K562 (cell line): ENCODE results near the gene BEST4. TPM values are rescaled to one million over a fixed set of nuclear protein-coding genes. Genes with fewer than 3 reads are reported as not detected.
A peak's percentile ranks its signal among the peaks of the same experiment; 100 is the strongest.

ENCODE experiments used
- ARID2 ChIP-seq: fragments of 450-650 bp; IDR thresholded peaks from 2 replicates; pipeline ENCODE4 v1.6.1; 2017; ENCODE audit warnings: antibody characterized with exemption, mild to moderate bottlenecking
- ATF7 ChIP-seq: fragments of 450-650 bp; IDR thresholded peaks from 2 replicates; pipeline ENCODE4 v1.7.1; 2014; ENCODE audit warnings: mild to moderate bottlenecking, moderate library complexity
- COPS2 ChIP-seq: fragments of 450-650 bp; conservative IDR thresholded peaks from 2 replicates; pipeline ENCODE4 v1.6.1; 2016; ENCODE audit warnings: mild to moderate bottlenecking, moderate library complexity
- CREBBP ChIP-seq: IDR thresholded peaks from one replicate; pipeline ENCODE4 v1.6.1; 2012; ENCODE audit warnings: low read depth, mild to moderate bottlenecking, control low read depth, inconsistent platforms, low read length
- EWSR1 ChIP-seq: fragments of 450-650 bp; IDR thresholded peaks from 2 replicates; pipeline ENCODE4 v1.6.1; 2018; ENCODE audit warnings: borderline replicate concordance, mild to moderate bottlenecking, low read depth, moderate library complexity; ENCODE audit not compliant: partially characterized antibody
- HCFC1 ChIP-seq: IDR thresholded peaks from 2 replicates; pipeline ENCODE4 v1.6.1; 2012; ENCODE audit warnings: low read depth, low read length, improper control_type of control experiment
- IRF2 ChIP-seq: sonication (generic); formaldehyde crosslinking; IDR thresholded peaks from 2 replicates; pipeline ENCODE4 v1.8.1; 2022; ENCODE audit warnings: mild to moderate bottlenecking, missing genetic modification reagents
- KDM5B ChIP-seq: fragments of 200-600 bp; sonication (generic); IDR thresholded peaks from 2 replicates; pipeline ENCODE4 v1.6.1; 2012; ENCODE audit warnings: low read depth, mild to moderate bottlenecking, moderate library complexity, low read length, control low read depth, inconsistent platforms; ENCODE audit not compliant: insufficient replicate concordance
- MYBL2 ChIP-seq, 2 experiments: fragments of 450-650 bp in 1 of 2; sonication (generic) in 1 of 2; formaldehyde crosslinking in 1 of 2; IDR thresholded peaks; 2 replicates each; pipeline versions ENCODE4 v1.6.1 to v1.8.1; 2017 to 2022; ENCODE audit warnings: borderline replicate concordance in 1 of 2, inconsistent platforms in 1 of 2, low read depth in 1 of 2, mild to moderate bottlenecking in 1 of 2, missing genetic modification reagents in 1 of 2, moderate library complexity in 1 of 2
- RFX7 ChIP-seq: fragments of 250-450 bp; sonication (Bioruptor Pico); IDR thresholded peaks from 2 replicates; pipeline ENCODE4 v1.5.1; 2021; ENCODE audit warnings: mild to moderate bottlenecking
- SIN3B ChIP-seq: fragments of 450-650 bp; IDR thresholded peaks from 2 replicates; pipeline ENCODE4 v1.6.1; 2017; ENCODE audit warnings: low read depth, mild to moderate bottlenecking, moderate library complexity
- SMARCE1 ChIP-seq: fragments of 450-650 bp; IDR thresholded peaks from 2 replicates; pipeline ENCODE4 v1.7.1; 2016; ENCODE audit warnings: mild to moderate bottlenecking
- SUPT5H ChIP-seq: fragments of 450-650 bp; IDR thresholded peaks from 2 replicates; pipeline ENCODE4 v1.6.1; 2016
- TAF1 ChIP-seq: IDR thresholded peaks from 2 replicates; pipeline ENCODE4 v1.6.1; 2011; ENCODE audit warnings: mild to moderate bottlenecking, low read length, moderate library complexity; ENCODE audit not compliant: insufficient read depth, control insufficient read depth, severe bottlenecking; ENCODE audit errors: extremely low read depth
- ZNF431 ChIP-seq: sonication (generic); formaldehyde crosslinking; IDR thresholded peaks from 2 replicates; pipeline ENCODE4 v1.8.0; 2022; ENCODE audit warnings: mild to moderate bottlenecking, missing genetic modification reagents
- polyA plus RNA-seq, 8 experiments: library from polyadenylated mRNA; depleted of rRNA in 4 of 8; stranded (reverse) in 5 of 8; unstranded in 3 of 8; fragments of >200 nt; fragmentation: Nextera tagmentation in 2 of 8; fragmentation: Illumina TruSeq in 1 of 8; extraction: Ambion mirVana in 2 of 8; extraction: Trizol in 1 of 8; gene quantifications; 2 replicates each; pipeline versions ENCODE4 v1.2.1 to v1.2.3, GENCODE V29; 2011 to 2014; ENCODE audit warnings: inconsistent platforms in 1 of 8, missing spikeins in 1 of 8
- total RNA-seq, 7 experiments: library from RNA; depleted of rRNA in 6 of 7; stranded (reverse); fragments of >200 nt in 6 of 7; fragmentation: Illumina TruSeq in 2 of 7; extraction: Trizol in 2 of 7; gene quantifications; 2 replicates each; pipeline versions ENCODE4 v1.2.1 to v1.2.3, GENCODE V29; 2011 to 2021; ENCODE audit warnings: low replicate concordance in 1 of 7
- TF ChIP-seq, protein P1 (sequence below), 2 experiments: fragments of 150-350 bp in 1 of 2; IDR thresholded peaks; 2 replicates each; pipeline ENCODE4 v1.6.1; 2012 to 2016; ENCODE audit warnings: low read depth in 2 of 2, low read length in 2 of 2, mild to moderate bottlenecking in 1 of 2, moderate library complexity in 1 of 2
- TF ChIP-seq, protein P2 (sequence below): fragments of 250-450 bp; sonication (Bioruptor Pico); IDR thresholded peaks from 2 replicates; pipeline ENCODE4 v1.5.0; 2022; ENCODE audit warnings: mild to moderate bottlenecking
- TF ChIP-seq, protein P3 (sequence below): fragments of 450-650 bp; formaldehyde crosslinking; IDR thresholded peaks from 2 replicates; pipeline ENCODE4 v1.4.0; 2020; ENCODE audit warnings: mild to moderate bottlenecking, mixed read lengths
- TF ChIP-seq, protein P4 (sequence below): fragments of 450-650 bp; IDR thresholded peaks from one replicate; pipeline ENCODE4 v1.6.1; 2018; ENCODE audit warnings: mild to moderate bottlenecking, moderate library complexity; ENCODE audit not compliant: partially characterized antibody

Gene BEST4
- total and polyA plus RNA-seq, 9 of the 15 experiments (the other 6 are each of a cell fraction or from before 2014, with no cell fraction given): 0.07 to 0.11 TPM; not detected in 7

DNA sequence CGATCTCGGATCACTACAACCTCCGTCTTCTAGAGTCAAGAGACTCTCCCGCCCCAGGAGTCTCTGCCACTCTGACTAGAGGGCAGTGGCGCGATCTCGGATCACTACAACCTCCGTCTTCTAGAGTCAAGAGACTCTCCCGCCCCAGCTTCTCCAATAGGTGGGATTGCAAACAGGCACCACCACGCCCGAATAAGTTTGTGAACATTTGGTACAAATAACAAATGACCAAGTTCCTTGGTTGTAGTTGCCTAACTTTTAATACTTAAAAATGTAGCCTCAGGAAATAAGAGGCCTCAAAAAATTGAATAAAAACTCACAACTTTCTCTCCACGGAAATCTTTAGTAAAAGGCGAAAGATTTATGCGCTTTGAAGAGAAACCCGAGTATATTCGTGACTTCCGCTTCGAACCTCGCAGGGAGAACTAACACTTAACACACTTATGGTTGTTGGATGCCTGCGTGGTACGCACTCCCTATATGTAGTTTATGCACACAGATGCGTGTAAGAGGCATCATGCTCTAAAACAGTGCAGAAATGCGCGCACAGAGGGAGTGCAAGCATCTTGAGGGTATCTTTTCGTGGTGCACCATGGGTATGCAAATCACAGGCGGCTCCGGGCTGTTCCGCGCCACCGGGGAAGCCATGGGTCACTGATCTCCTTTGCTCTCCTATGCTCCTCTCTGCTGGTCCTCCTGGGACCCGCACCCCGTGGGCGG is 31.8 kb upstream of the BEST4 start (continued):
- TF ChIP-seq, protein P1, sequence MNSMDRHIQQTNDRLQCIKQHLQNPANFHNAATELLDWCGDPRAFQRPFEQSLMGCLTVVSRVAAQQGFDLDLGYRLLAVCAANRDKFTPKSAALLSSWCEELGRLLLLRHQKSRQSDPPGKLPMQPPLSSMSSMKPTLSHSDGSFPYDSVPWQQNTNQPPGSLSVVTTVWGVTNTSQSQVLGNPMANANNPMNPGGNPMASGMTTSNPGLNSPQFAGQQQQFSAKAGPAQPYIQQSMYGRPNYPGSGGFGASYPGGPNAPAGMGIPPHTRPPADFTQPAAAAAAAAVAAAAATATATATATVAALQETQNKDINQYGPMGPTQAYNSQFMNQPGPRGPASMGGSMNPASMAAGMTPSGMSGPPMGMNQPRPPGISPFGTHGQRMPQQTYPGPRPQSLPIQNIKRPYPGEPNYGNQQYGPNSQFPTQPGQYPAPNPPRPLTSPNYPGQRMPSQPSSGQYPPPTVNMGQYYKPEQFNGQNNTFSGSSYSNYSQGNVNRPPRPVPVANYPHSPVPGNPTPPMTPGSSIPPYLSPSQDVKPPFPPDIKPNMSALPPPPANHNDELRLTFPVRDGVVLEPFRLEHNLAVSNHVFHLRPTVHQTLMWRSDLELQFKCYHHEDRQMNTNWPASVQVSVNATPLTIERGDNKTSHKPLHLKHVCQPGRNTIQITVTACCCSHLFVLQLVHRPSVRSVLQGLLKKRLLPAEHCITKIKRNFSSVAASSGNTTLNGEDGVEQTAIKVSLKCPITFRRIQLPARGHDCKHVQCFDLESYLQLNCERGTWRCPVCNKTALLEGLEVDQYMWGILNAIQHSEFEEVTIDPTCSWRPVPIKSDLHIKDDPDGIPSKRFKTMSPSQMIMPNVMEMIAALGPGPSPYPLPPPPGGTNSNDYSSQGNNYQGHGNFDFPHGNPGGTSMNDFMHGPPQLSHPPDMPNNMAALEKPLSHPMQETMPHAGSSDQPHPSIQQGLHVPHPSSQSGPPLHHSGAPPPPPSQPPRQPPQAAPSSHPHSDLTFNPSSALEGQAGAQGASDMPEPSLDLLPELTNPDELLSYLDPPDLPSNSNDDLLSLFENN (IDR thresholded peaks at IDR 0.05; ENCODE audit: low read depth in 2 of 2, low read length in 2 of 2): peak in 1 of 2 experiments; percentile 99; a peak in 2 of 4 replicates
- TF ChIP-seq CREBBP (no peak), COPS2 (no peak), KDM5B (peak; percentile 100), ARID2 (no peak), SIN3B (no peak), MYBL2 (IDR thresholded peaks at IDR 0.05; ENCODE audit: low read depth) (no peak), MYBL2 (CRISPR knock-in tag; IDR thresholded peaks at IDR 0.05; ENCODE audit: borderline replicate concordance) (no peak), SMARCE1 (0 out of 2 replicates have a peak, but pooled peaks have one; percentile 8), TAF1 (peak; percentile 61), EWSR1 (no peak), ZNF431 (no peak; the same call in none of the 2 replicates), HCFC1 (no peak; the same call in 1 of the 2 replicates), IRF2 (CRISPR knock-in tag) (no peak), ATF7 (peak; percentile 93), RFX7 (CRISPR knock-in tag) (peak; percentile 90), SUPT5H (peak; percentile 100)
- TF ChIP-seq, protein P2, sequence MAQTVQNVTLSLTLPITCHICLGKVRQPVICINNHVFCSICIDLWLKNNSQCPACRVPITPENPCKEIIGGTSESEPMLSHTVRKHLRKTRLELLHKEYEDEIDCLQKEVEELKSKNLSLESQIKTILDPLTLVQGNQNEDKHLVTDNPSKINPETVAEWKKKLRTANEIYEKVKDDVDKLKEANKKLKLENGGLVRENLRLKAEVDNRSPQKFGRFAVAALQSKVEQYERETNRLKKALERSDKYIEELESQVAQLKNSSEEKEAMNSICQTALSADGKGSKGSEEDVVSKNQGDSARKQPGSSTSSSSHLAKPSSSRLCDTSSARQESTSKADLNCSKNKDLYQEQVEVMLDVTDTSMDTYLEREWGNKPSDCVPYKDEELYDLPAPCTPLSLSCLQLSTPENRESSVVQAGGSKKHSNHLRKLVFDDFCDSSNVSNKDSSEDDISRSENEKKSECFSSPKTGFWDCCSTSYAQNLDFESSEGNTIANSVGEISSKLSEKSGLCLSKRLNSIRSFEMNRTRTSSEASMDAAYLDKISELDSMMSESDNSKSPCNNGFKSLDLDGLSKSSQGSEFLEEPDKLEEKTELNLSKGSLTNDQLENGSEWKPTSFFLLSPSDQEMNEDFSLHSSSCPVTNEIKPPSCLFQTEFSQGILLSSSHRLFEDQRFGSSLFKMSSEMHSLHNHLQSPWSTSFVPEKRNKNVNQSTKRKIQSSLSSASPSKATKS (CRISPR knock-in tag): peak; percentile 79; the same call in 1 of the 2 replicates
- TF ChIP-seq, protein P3, sequence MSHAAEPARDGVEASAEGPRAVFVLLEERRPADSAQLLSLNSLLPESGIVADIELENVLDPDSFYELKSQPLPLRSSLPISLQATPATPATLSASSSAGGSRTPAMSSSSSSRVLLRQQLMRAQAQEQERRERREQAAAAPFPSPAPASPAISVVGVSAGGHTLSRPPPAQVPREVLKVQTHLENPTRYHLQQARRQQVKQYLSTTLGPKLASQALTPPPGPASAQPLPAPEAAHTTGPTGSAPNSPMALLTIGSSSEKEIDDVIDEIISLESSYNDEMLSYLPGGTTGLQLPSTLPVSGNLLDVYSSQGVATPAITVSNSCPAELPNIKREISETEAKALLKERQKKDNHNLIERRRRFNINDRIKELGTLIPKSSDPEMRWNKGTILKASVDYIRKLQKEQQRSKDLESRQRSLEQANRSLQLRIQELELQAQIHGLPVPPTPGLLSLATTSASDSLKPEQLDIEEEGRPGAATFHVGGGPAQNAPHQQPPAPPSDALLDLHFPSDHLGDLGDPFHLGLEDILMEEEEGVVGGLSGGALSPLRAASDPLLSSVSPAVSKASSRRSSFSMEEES (CRISPR knock-in tag): no peak
- TF ChIP-seq, protein P4, sequence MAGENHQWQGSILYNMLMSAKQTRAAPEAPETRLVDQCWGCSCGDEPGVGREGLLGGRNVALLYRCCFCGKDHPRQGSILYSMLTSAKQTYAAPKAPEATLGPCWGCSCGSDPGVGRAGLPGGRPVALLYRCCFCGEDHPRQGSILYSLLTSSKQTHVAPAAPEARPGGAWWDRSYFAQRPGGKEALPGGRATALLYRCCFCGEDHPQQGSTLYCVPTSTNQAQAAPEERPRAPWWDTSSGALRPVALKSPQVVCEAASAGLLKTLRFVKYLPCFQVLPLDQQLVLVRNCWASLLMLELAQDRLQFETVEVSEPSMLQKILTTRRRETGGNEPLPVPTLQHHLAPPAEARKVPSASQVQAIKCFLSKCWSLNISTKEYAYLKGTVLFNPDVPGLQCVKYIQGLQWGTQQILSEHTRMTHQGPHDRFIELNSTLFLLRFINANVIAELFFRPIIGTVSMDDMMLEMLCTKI: no peak
